Kidney tubule cell (primary cell): ENCODE results near the gene CHGA.

Experiments
- DNase-seq: peaks from one replicate; pipeline ENCODE4 v3.0.0-alpha.2; 2018; ENCODE audit warnings: low spot score

The CHGA gene

GRCh38 chr14:92944976-92945375, 22.0 kb downstream of the CHGA start:
- no peak for DNase-seq

GRCh38 chr14:92945544-92945943, 22.6 kb downstream of the CHGA start:
- DNase-seq = no peak

GRCh38 chr14:92945959-92946846, 23.3 kb downstream of the CHGA start:
- DNase-seq = peak; percentile 96

GRCh38 chr14:92946847-92947545, 24.0 kb downstream of the CHGA start:
- no peak for DNase-seq

- DNase-seq = no peak
Measured at GRCh38 chr14:92948647-92949046, 25.7 kb downstream of the CHGA start.

GRCh38 chr14:92949496-92950192, 26.7 kb downstream of the CHGA start:
- no peak for DNase-seq

GRCh38 chr14:92950193-92950540, 27.2 kb downstream of the CHGA start:
- no peak for DNase-seq

- DNase-seq = no peak
Measured at GRCh38 chr14:92950773-92951172, 27.8 kb downstream of the CHGA start.

- no peak for DNase-seq
Measured at GRCh38 chr14:92951261-92951660, 28.3 kb downstream of the CHGA start.

- DNase-seq = peak; percentile 72
Measured at GRCh38 chr14:92951912-92952471, 29.0 kb downstream of the CHGA start.

- no peak for DNase-seq
Measured at GRCh38 chr14:92952481-92953298, 29.7 kb downstream of the CHGA start.

- no peak for DNase-seq
Measured at GRCh38 chr14:92953526-92953925, 30.6 kb downstream of the CHGA start.

- no peak for DNase-seq
Measured at GRCh38 chr14:92954933-92955332, 32.0 kb downstream of the CHGA start.

GRCh38 chr14:92955381-92955780, 32.4 kb downstream of the CHGA start:
- DNase-seq = no peak

GRCh38 chr14:92956961-92957360, 34.0 kb downstream of the CHGA start:
- no peak for DNase-seq

GRCh38 chr14:92958373-92959188, 35.6 kb downstream of the CHGA start:
- no peak for DNase-seq

- DNase-seq = no peak
Measured at GRCh38 chr14:92959189-92959531, 36.2 kb downstream of the CHGA start.

GRCh38 chr14:92959761-92960680, 37.1 kb downstream of the CHGA start:
- no peak for DNase-seq

GRCh38 chr14:92960706-92961566, 38.0 kb downstream of the CHGA start:
- DNase-seq = peak; percentile 69
